LNCAP (cell line): Measurements from ENCODE around the gene TSTD1.

Experiments
- CTCF ChIP-seq: fragments of 450-650 bp; IDR thresholded peaks from 2 replicates; pipeline ENCODE4 v1.5.1; 2017; ENCODE audit warnings: mild to moderate bottlenecking

TSTD1 gene

DNA sequence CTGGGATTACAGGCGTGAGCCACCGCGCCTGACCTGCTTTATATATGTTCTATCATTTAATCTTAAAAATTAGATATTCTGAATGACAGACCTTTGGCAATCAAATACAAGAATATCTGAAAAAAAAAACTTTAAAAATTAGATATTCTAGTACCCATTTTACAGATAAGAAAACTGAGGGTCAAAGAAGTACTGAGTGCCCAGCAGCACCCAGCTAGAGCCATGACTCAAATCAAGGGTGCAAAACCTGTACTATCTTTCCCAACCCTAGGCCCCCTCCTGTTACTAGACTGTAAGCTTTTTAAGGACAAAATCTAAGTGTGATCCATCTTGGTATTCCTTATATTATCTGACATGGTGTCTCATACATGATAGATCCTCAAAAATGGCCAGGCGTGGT, 22.7 kb upstream of the TSTD1 start:
- no peak for TF ChIP-seq CTCF

GRCh38 chr1:161059293-161059692, 20.5 kb upstream of the TSTD1 start:
- no peak for TF ChIP-seq CTCF

DNA sequence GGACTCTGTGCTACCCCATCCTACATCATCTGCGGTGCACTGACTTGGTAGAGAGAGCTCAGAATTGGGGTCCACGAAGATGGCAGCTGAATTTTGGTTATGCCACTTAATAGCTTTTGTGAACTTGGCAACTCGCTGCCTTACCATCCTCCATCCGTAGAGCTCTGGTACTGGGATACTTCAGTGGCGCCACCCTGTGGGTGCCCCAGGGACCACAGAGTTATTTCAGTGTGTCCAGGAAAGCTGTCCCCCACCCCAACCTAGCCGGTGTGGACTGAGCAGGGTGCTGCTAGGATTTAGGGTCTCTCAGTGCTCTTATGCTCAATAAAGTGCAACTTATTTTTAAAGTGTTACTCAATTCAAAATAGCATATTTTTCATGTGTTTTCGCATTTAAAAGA, 16.0 kb upstream of the TSTD1 start:
- TF ChIP-seq CTCF: no peak

DNA sequence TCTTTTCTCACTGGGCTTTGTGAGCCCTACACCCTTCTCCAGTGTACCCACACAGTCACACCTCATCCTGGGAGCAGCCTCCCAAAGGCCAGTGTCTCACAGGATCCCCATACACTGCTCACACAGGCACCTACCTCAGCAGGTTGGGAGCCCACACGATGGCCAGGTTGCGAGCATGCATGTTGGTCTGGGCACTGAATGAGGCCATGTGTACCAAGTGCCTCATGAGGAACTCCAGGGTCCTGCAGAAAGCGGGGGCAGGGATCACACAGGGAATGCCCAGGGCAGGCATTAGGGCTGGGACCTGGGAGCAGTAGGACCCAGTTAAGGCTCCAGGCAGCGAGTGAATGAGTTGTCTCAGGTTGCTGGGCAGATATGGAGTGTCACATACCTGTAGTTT, 15.5 kb upstream of the TSTD1 start:
- TF ChIP-seq CTCF: no peak

DNA sequence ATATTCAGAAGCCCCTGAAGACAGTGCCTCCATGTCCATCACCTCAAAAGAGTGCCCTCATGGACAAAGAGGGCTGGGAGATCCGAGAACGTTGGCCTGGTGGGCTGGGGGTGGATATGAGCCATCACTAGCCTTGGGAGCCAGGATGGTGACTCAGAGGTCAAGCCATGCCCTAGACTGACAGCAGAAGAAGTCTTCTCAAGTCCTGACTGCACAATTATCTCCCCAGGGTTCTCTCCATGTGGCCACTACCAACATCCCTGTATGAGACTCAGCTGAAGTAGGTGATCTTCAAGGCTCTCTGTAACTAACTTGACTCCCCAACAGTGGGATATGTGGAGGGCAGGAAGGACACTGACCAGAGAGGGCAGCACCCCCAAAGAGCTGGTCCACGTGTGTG, 14.1 kb upstream of the TSTD1 start:
- no peak for TF ChIP-seq CTCF

GRCh38 chr1:161051219-161051618, 12.5 kb upstream of the TSTD1 start:
- no peak for TF ChIP-seq CTCF

- no peak for TF ChIP-seq CTCF
Observed at GRCh38 chr1:161048949-161049722, 10.4 kb upstream of the TSTD1 start.
